Astrocyte (in vitro differentiated cells and primary cell): ENCODE data around the gene URGCP. TPM values are rescaled to one million over a fixed set of nuclear protein-coding genes. Genes with fewer than 3 reads are reported as not detected.

Experiments
- DNase-seq: peaks from one replicate; pipeline ENCODE4 v3.0.0-alpha.2; 2010; ENCODE audit warnings: low read depth
- FAIRE-seq: peaks from 2 replicates; lab custom pipeline; 2011; peaks lifted over from hg19 to GRCh38; lab: Jason Lieb, UNC
- H2AFZ ChIP-seq: 2 replicates; pipeline ENCODE4 v1.6.0; 2012; ENCODE audit warnings: low read depth, low read length, inconsistent platforms
- H3K27ac ChIP-seq: 2 replicates; pipeline ENCODE4 v1.5.1; 2011; ENCODE audit warnings: low read depth, low read length, inconsistent platforms
- H3K27me3 ChIP-seq: 2 replicates; pipeline ENCODE4 v1.6.0; 2011; ENCODE audit warnings: low read length, inconsistent platforms; ENCODE audit not compliant: insufficient read depth
- H3K36me3 ChIP-seq: 2 replicates; pipeline ENCODE4 v1.5.1; 2011; ENCODE audit warnings: low read length, inconsistent platforms; ENCODE audit not compliant: insufficient read depth
- H3K4me1 ChIP-seq: 2 replicates; pipeline ENCODE4 v1.5.1; 2011; ENCODE audit warnings: low read length, inconsistent platforms; ENCODE audit not compliant: insufficient read depth
- H3K4me2 ChIP-seq: 2 replicates; pipeline ENCODE4 v1.6.0; 2012; ENCODE audit warnings: low read length, inconsistent platforms
- H3K4me3 ChIP-seq: 2 replicates; pipeline ENCODE4 v1.5.1; 2011; ENCODE audit warnings: low read depth, mild to moderate bottlenecking, low read length, inconsistent platforms; ENCODE audit not compliant: insufficient read depth
- H3K79me2 ChIP-seq: 2 replicates; pipeline ENCODE4 v1.6.0; 2012; ENCODE audit warnings: mild to moderate bottlenecking, low read length, inconsistent platforms; ENCODE audit not compliant: insufficient read depth
- H3K9ac ChIP-seq: 2 replicates; pipeline ENCODE4 v1.6.0; 2012; ENCODE audit warnings: mild to moderate bottlenecking, low read length, inconsistent platforms
- H3K9me3 ChIP-seq: 2 replicates; pipeline ENCODE4 v1.5.1; 2012; ENCODE audit warnings: low read depth, mild to moderate bottlenecking, low read length, inconsistent platforms; ENCODE audit not compliant: insufficient read depth
- H4K20me1 ChIP-seq: 2 replicates; pipeline ENCODE4 v1.6.0; 2012; ENCODE audit warnings: low read length, inconsistent platforms; ENCODE audit not compliant: insufficient read depth
- H3K27ac Mint-ChIP-seq: one replicate; pipeline ENCODE4 v1.8.0; 2021; ENCODE audit warnings: mild to moderate bottlenecking, mixed read lengths; ENCODE audit not compliant: unreplicated experiment
- H3K27me3 Mint-ChIP-seq: one replicate; pipeline ENCODE4 v1.8.0; 2021; ENCODE audit warnings: low read depth, mixed read lengths; ENCODE audit not compliant: unreplicated experiment
- H3K36me3 Mint-ChIP-seq: one replicate; pipeline ENCODE4 v1.8.0; 2021; ENCODE audit warnings: low read depth, mixed read lengths; ENCODE audit not compliant: unreplicated experiment
- H3K4me1 Mint-ChIP-seq: one replicate; pipeline ENCODE4 v1.8.0; 2021; ENCODE audit warnings: low read depth, mixed read lengths; ENCODE audit not compliant: unreplicated experiment
- H3K4me3 Mint-ChIP-seq: one replicate; pipeline ENCODE4 v1.8.0; 2021; ENCODE audit warnings: mild to moderate bottlenecking, moderate library complexity, mixed read lengths; ENCODE audit not compliant: unreplicated experiment
- H3K9me3 Mint-ChIP-seq: one replicate; pipeline ENCODE4 v1.8.0; 2021; ENCODE audit warnings: mild to moderate bottlenecking, mixed read lengths; ENCODE audit not compliant: unreplicated experiment
- EZH2 ChIP-seq: IDR thresholded peaks from 2 replicates; pipeline ENCODE4 v1.6.1; 2012; ENCODE audit warnings: mild to moderate bottlenecking, low read length, inconsistent platforms; ENCODE audit not compliant: insufficient read depth
- total RNA-seq: library from RNA; stranded (reverse); gene quantifications from 2 replicates; pipeline ENCODE4 v1.2.1, GENCODE V29; 2021
- TF ChIP-seq, protein P1 (sequence below): IDR thresholded peaks from 2 replicates; pipeline ENCODE4 v1.5.1; 2011; ENCODE audit warnings: low read depth, mild to moderate bottlenecking, inconsistent platforms, low read length, moderate library complexity; ENCODE audit not compliant: insufficient read depth

URGCP gene
- total RNA-seq, 1 donor from 2014 or later: 23.0 TPM

DNA sequence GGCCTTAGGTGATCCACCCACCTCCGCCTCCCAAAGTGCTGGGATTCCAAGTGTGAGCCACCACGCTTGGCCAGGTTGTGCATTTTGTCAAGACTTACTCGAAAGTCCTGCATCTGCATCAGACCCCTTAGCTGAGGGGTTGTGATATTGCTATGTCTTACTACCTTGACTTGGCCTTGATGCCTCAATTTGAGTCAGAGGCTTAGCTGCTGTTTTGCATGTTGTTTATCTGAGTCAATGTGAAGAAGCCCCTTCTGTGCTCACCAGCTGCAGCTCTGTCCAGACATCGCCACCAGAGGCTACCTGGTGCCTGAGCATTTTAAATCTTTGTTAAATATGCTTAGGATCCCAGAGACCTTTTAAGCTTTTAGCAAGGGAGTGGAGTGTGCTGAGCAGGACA lies 37.9 kb upstream of the URGCP start:
- peaks cover 3% of the 10 kb centered on the region for H3K9me3 Mint-ChIP-seq
- H3K36me3 Mint-ChIP-seq: peaks cover 24% of the 10 kb centered on the region
- H3K4me3 ChIP-seq: no peak overlapping the region
- H3K9me3 ChIP-seq: no peaks in the 10 kb centered on the region
- no peak overlapping the region for H3K27ac ChIP-seq
- TF ChIP-seq, protein P1, sequence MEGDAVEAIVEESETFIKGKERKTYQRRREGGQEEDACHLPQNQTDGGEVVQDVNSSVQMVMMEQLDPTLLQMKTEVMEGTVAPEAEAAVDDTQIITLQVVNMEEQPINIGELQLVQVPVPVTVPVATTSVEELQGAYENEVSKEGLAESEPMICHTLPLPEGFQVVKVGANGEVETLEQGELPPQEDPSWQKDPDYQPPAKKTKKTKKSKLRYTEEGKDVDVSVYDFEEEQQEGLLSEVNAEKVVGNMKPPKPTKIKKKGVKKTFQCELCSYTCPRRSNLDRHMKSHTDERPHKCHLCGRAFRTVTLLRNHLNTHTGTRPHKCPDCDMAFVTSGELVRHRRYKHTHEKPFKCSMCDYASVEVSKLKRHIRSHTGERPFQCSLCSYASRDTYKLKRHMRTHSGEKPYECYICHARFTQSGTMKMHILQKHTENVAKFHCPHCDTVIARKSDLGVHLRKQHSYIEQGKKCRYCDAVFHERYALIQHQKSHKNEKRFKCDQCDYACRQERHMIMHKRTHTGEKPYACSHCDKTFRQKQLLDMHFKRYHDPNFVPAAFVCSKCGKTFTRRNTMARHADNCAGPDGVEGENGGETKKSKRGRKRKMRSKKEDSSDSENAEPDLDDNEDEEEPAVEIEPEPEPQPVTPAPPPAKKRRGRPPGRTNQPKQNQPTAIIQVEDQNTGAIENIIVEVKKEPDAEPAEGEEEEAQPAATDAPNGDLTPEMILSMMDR: no peak
- TF ChIP-seq EZH2: no peak
- H3K36me3 ChIP-seq: no peaks in the 10 kb centered on the region
- H3K4me3 Mint-ChIP-seq: no peak overlapping the region
- no peaks in the 10 kb centered on the region for H3K4me1 Mint-ChIP-seq
- H4K20me1 ChIP-seq: no peaks in the 10 kb centered on the region
- no peak overlapping the region for H3K27ac Mint-ChIP-seq
- no peak overlapping the region for H3K4me2 ChIP-seq
- H3K79me2 ChIP-seq: no peaks in the 10 kb centered on the region
- DNase-seq: no peak
- no peaks in the 10 kb centered on the region for H3K27me3 ChIP-seq
- peaks cover 8% of the 10 kb centered on the region for H3K27me3 Mint-ChIP-seq
- no peak for FAIRE-seq
- H2AFZ ChIP-seq: no peak overlapping the region
- H3K4me1 ChIP-seq: no peaks in the 10 kb centered on the region
- no peak overlapping the region for H3K9ac ChIP-seq

DNA sequence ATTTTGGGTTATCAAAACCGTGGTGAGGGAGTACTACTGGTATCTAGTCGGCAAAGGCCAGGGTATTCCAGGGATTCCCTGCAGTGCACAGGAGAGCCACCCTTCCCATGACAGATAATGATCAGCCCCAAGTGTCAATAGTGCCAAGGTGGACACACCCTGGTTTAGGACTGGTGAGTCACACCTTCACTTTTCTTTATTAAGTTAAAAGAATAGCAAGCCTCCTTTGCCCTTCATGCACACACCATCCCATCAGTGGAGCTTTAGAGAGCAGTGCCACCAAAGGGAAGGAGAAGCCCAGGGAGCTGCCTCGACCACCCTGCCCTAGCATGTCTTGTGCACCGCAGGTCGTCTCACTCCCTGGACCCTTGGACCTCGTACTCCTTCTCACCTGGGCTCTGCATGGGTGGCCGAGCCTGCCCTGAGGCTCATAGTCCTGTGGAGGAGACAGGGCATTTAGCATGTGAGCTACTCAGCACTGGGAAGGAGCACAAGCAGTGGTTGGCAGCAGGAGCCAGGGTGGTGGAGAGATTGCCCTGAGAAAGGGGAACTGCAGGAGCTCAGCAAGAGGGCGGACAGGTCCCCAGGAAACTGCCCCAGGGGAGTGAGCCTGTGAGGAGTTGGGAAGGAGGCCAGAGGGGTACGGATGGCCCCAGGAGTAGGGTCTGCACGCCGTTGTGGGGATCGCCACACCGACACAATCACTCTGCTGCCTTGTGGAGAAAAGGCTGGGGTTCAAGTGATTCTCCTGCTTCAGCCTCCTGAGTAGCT lies 37.2 kb upstream of the URGCP start:
- FAIRE-seq (no peak), DNase-seq (no peak)
- TF ChIP-seq, protein P1: no peak
- TF ChIP-seq EZH2: no peak
- Histone ChIP-seq H3K79me2 (no peaks in the 10 kb centered on the region), H2AFZ (no peak overlapping the region), H3K4me3 (no peak overlapping the region), H3K9me3 (no peaks in the 10 kb centered on the region), H3K27me3 (no peaks in the 10 kb centered on the region), H3K4me2 (no peak overlapping the region), H3K36me3 (no peaks in the 10 kb centered on the region), H4K20me1 (no peaks in the 10 kb centered on the region), H3K4me1 (no peaks in the 10 kb centered on the region), H3K27ac (no peak overlapping the region), H3K9ac (no peak overlapping the region)
- Mint-ChIP-seq H3K9me3 (peaks cover 3% of the 10 kb centered on the region), H3K27ac (no peak overlapping the region), H3K4me3 (no peak overlapping the region), H3K27me3 (peaks cover 8% of the 10 kb centered on the region), H3K36me3 (peaks cover 18% of the 10 kb centered on the region), H3K4me1 (no peaks in the 10 kb centered on the region)

DNA sequence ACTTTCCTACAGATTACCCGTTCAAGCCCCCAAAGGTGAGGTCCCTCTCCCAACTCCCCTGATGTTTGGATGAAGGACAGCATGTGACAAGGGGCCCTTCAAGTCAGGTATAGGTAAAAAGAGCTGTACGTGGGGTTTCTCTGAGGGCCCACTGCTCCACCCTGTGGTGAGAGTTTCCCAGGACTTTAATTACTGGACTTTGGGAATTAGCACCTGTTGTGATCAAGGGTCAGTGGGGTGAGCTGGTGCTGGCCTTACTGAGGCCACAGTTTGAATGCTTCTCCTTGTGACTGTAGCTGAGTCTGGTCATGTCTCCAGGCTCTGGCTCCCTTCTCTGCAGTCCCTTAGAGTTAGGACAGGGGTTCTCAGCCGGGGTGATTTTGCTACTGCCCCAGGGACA lies 36.6 kb upstream of the URGCP start:
- Mint-ChIP-seq H3K36me3 (peaks cover 14% of the 10 kb centered on the region), H3K9me3 (peaks cover under 1% of the 10 kb centered on the region), H3K27me3 (peaks cover 8% of the 10 kb centered on the region), H3K4me3 (no peak overlapping the region), H3K4me1 (no peaks in the 10 kb centered on the region), H3K27ac (no peak overlapping the region)
- Histone ChIP-seq H3K9ac (no peak overlapping the region), H3K4me1 (no peaks in the 10 kb centered on the region), H3K36me3 (no peaks in the 10 kb centered on the region), H3K4me2 (no peak overlapping the region), H3K9me3 (no peaks in the 10 kb centered on the region), H2AFZ (no peak overlapping the region), H3K27ac (no peak overlapping the region), H4K20me1 (no peaks in the 10 kb centered on the region), H3K4me3 (no peak overlapping the region), H3K79me2 (no peaks in the 10 kb centered on the region), H3K27me3 (no peaks in the 10 kb centered on the region)
- DNase-seq (no peak), FAIRE-seq (no peak)
- TF ChIP-seq EZH2: no peak
- TF ChIP-seq, protein P1: no peak
